MM.1S (cell line): ENCODE data around the gene SPOCK1.

Source experiments
- DNase-seq: peaks from one replicate; pipeline ENCODE4 v3.0.0-alpha.2; 2015
- H2AFZ ChIP-seq: fragments of 300-600 bp; sonication (generic); 2 replicates; pipeline ENCODE4 v1.6.0; 2016; ENCODE audit warnings: antibody characterized with exemption, low read length
- H3F3A ChIP-seq: fragments of 300-600 bp; sonication (generic); 2 replicates; pipeline ENCODE4 v1.6.1; 2016; ENCODE audit warnings: mild to moderate bottlenecking, antibody characterized with exemption, low read length, moderate library complexity, mixed read lengths; ENCODE audit not compliant: insufficient read depth
- H3K27ac ChIP-seq: fragments of 300-600 bp; sonication (generic); 2 replicates; pipeline ENCODE4 v1.5.1; 2016; ENCODE audit warnings: mild to moderate bottlenecking, low read length
- H3K27me3 ChIP-seq: fragments of 300-600 bp; sonication (generic); replicated peaks from 2 replicates; pipeline ENCODE4 v1.6.0; 2016; ENCODE audit warnings: low read length; ENCODE audit not compliant: insufficient read depth
- H3K36me3 ChIP-seq: fragments of 300-600 bp; sonication (generic); replicated peaks from 2 replicates; pipeline ENCODE4 v1.6.1; 2016; ENCODE audit warnings: mild to moderate bottlenecking, low read length, mixed read lengths; ENCODE audit not compliant: insufficient read depth
- H3K4me1 ChIP-seq: fragments of 300-600 bp; sonication (generic); 2 replicates; pipeline ENCODE4 v1.6.1; 2016; ENCODE audit warnings: low read length, mixed read lengths
- H3K4me2 ChIP-seq: fragments of 300-600 bp; sonication (generic); 2 replicates; pipeline ENCODE4 v1.6.0; 2016; ENCODE audit warnings: low read depth, low read length
- H3K4me3 ChIP-seq: fragments of 300-600 bp; sonication (generic); 2 replicates; pipeline ENCODE4 v1.5.1; 2016; ENCODE audit warnings: low read length, mixed read lengths
- H3K79me2 ChIP-seq: fragments of 300-600 bp; sonication (generic); 2 replicates; pipeline ENCODE4 v1.6.1; 2016; ENCODE audit warnings: mixed run types, low read length, mixed read lengths
- H3K9ac ChIP-seq: fragments of 300-600 bp; sonication (generic); 2 replicates; pipeline ENCODE4 v1.6.1; 2016; ENCODE audit warnings: low read length, mixed read lengths
- H3K9me2 ChIP-seq: fragments of 300-600 bp; sonication (generic); replicated peaks from 2 replicates; pipeline ENCODE4 v1.6.1; 2016; ENCODE audit warnings: mild to moderate bottlenecking, low read length, mixed read lengths; ENCODE audit not compliant: insufficient read depth
- H3K9me3 ChIP-seq: fragments of 300-600 bp; sonication (generic); replicated peaks from 2 replicates; pipeline ENCODE4 v1.6.1; 2016; ENCODE audit warnings: mild to moderate bottlenecking, low read length, mixed read lengths; ENCODE audit not compliant: insufficient read depth
- H4K20me1 ChIP-seq: fragments of 300-600 bp; sonication (generic); 2 replicates; pipeline ENCODE4 v1.6.1; 2016; ENCODE audit warnings: mild to moderate bottlenecking, low read length, moderate library complexity, mixed read lengths; ENCODE audit not compliant: insufficient read depth
- CTCF ChIP-seq: fragments of 300-600 bp; sonication (generic); IDR thresholded peaks from 2 replicates; pipeline ENCODE4 v1.5.1; 2016; ENCODE audit warnings: antibody characterized with exemption, low read length, mixed read lengths
- EZH2 ChIP-seq: fragments of 300-600 bp; sonication (generic); optimal IDR thresholded peaks from 2 replicates; pipeline ENCODE3; 2017; ENCODE audit warnings: low read depth, mild to moderate bottlenecking, antibody characterized with exemption, low read length, mixed read lengths
- EZH2phosphoT487 ChIP-seq: fragments of 300-600 bp; sonication (generic); IDR thresholded peaks from 2 replicates; pipeline ENCODE4 v1.6.1; 2018; ENCODE audit warnings: antibody characterized with exemption, low read length

Gene SPOCK1

GRCh38 chr5:136981936-136982335 is 517.2 kb downstream of the SPOCK1 start:
- no peak overlapping the region for H2AFZ ChIP-seq
- H3K4me2 ChIP-seq = no peak overlapping the region
- H3K9me2 ChIP-seq = no peaks in the 10 kb centered on the region
- no peak for TF ChIP-seq CTCF
- TF ChIP-seq EZH2 = no peak
- TF ChIP-seq EZH2phosphoT487 = no peak
- H3K79me2 ChIP-seq = no peaks in the 10 kb centered on the region
- H4K20me1 ChIP-seq = no peaks in the 10 kb centered on the region
- 0 out of 2 replicates have a peak, but pooled peaks cover 2% of the 10 kb centered on the region for H3K9me3 ChIP-seq
- no peaks in the 10 kb centered on the region for H3K4me1 ChIP-seq
- DNase-seq = no peak
- no peaks in the 10 kb centered on the region for H3K36me3 ChIP-seq
- no peak overlapping the region for H3K9ac ChIP-seq
- H3K27me3 ChIP-seq = no peaks in the 10 kb centered on the region
- no peak overlapping the region for H3K27ac ChIP-seq
- no peak overlapping the region for H3K4me3 ChIP-seq
- H3F3A ChIP-seq = no peaks in the 10 kb centered on the region

- no peaks in the 10 kb centered on the region for H3F3A ChIP-seq
- H3K4me1 ChIP-seq = no peaks in the 10 kb centered on the region
- no peak overlapping the region for H2AFZ ChIP-seq
- no peaks in the 10 kb centered on the region for H3K27me3 ChIP-seq
- no peaks in the 10 kb centered on the region for H3K79me2 ChIP-seq
- H3K9me2 ChIP-seq = no peaks in the 10 kb centered on the region
- no peak overlapping the region for H3K27ac ChIP-seq
- H3K9ac ChIP-seq = no peak overlapping the region
- H3K4me2 ChIP-seq = no peak overlapping the region
- DNase-seq = no peak
- no peaks in the 10 kb centered on the region for H4K20me1 ChIP-seq
- H3K4me3 ChIP-seq = no peak overlapping the region
- 0 out of 2 replicates have a peak, but pooled peaks cover 2% of the 10 kb centered on the region for H3K9me3 ChIP-seq
- TF ChIP-seq CTCF (no peak), EZH2 (no peak), EZH2phosphoT487 (no peak)
- no peaks in the 10 kb centered on the region for H3K36me3 ChIP-seq
Observed at GRCh38 chr5:136979131-136979530, 520.0 kb downstream of the SPOCK1 start.

- no peaks in the 10 kb centered on the region for H3F3A ChIP-seq
- no peak for TF ChIP-seq EZH2
- no peak for TF ChIP-seq EZH2phosphoT487
- no peak for TF ChIP-seq CTCF
- H3K9me2 ChIP-seq = no peaks in the 10 kb centered on the region
- no peak for DNase-seq
- no peaks in the 10 kb centered on the region for H3K36me3 ChIP-seq
- no peak overlapping the region for H3K9ac ChIP-seq
- H3K79me2 ChIP-seq = no peaks in the 10 kb centered on the region
- H4K20me1 ChIP-seq = no peaks in the 10 kb centered on the region
- H3K27ac ChIP-seq = no peak overlapping the region
- no peak overlapping the region for H3K4me3 ChIP-seq
- no peak overlapping the region for H2AFZ ChIP-seq
- H3K4me1 ChIP-seq = no peaks in the 10 kb centered on the region
- no peaks in the 10 kb centered on the region for H3K9me3 ChIP-seq
- H3K27me3 ChIP-seq = no peaks in the 10 kb centered on the region
- no peak overlapping the region for H3K4me2 ChIP-seq
Observed at GRCh38 chr5:136963504-136963903, 535.6 kb downstream of the SPOCK1 start.
